H9 (cell line): ENCODE measurements around the gene CDKN3. TPM values are rescaled to one million over a fixed set of nuclear protein-coding genes. Genes with fewer than 3 reads are reported as not detected.

Experiments used
- DNase-seq: peaks from one replicate; pipeline ENCODE4 v3.0.0-alpha.2; 2017
- H2AFZ ChIP-seq: one replicate; pipeline ENCODE4 v1.6.1; 2013; ENCODE audit warnings: mild to moderate bottlenecking, low read length, control low read depth, moderate library complexity
- H2AK5ac ChIP-seq: 2 replicates; pipeline ENCODE4 v1.6.1; 2013; ENCODE audit warnings: low read length, control low read depth, mixed read lengths; ENCODE audit not compliant: insufficient read length
- H2BK120ac ChIP-seq: one replicate; pipeline ENCODE4 v1.6.1; 2013; ENCODE audit warnings: low read depth, mild to moderate bottlenecking, low read length, control low read depth, inconsistent platforms; ENCODE audit not compliant: poor library complexity, severe bottlenecking
- H2BK12ac ChIP-seq: 2 replicates; pipeline ENCODE4 v1.6.1; 2013; ENCODE audit warnings: low read length, control low read depth, mixed read lengths, low read depth; ENCODE audit not compliant: insufficient read length
- H2BK15ac ChIP-seq: 2 replicates; pipeline ENCODE4 v1.6.1; 2013; ENCODE audit warnings: low read depth, low read length, control low read depth
- H2BK20ac ChIP-seq: one replicate; pipeline ENCODE4 v1.6.1; 2013; ENCODE audit warnings: low read depth, mild to moderate bottlenecking, low read length, control low read depth, inconsistent platforms; ENCODE audit not compliant: poor library complexity, severe bottlenecking
- H2BK5ac ChIP-seq: 2 replicates; pipeline ENCODE4 v1.6.1; 2013; ENCODE audit warnings: low read length, control low read depth, mixed read lengths; ENCODE audit not compliant: insufficient read length
- H3K14ac ChIP-seq: 2 replicates; pipeline ENCODE4 v1.6.1; 2013; ENCODE audit warnings: low read length, control low read depth; ENCODE audit not compliant: insufficient read depth
- H3K18ac ChIP-seq: 2 replicates; pipeline ENCODE4 v1.6.1; 2013; ENCODE audit warnings: low read depth, mild to moderate bottlenecking, mixed read lengths, low read length, control low read depth; ENCODE audit not compliant: insufficient read length
- H3K23ac ChIP-seq: 2 replicates; pipeline ENCODE4 v1.6.1; 2013; ENCODE audit warnings: low read length, control low read depth, mixed read lengths, low read depth; ENCODE audit not compliant: insufficient read length
- H3K23me2 ChIP-seq: 2 replicates; pipeline ENCODE4 v1.6.1; 2013; ENCODE audit warnings: low read depth, mild to moderate bottlenecking, mixed read lengths, low read length, control low read depth; ENCODE audit not compliant: insufficient read length, poor library complexity, severe bottlenecking
- H3K27ac ChIP-seq: 2 replicates; pipeline ENCODE4 v1.5.1; 2013; ENCODE audit warnings: low read length, control low read depth, mixed read lengths, low read depth; ENCODE audit not compliant: insufficient read length
- H3K27me3 ChIP-seq: 2 replicates; pipeline ENCODE4 v1.6.1; 2013; ENCODE audit warnings: low read length, control low read depth, inconsistent platforms; ENCODE audit not compliant: insufficient read depth
- H3K4ac ChIP-seq: 2 replicates; pipeline ENCODE4 v1.6.1; 2013; ENCODE audit warnings: low read depth, mild to moderate bottlenecking, control low read depth, inconsistent platforms, low read length, moderate library complexity
- H3K4me1 ChIP-seq: 2 replicates; pipeline ENCODE4 v1.6.1; 2013; ENCODE audit warnings: low read length, control low read depth, inconsistent platforms; ENCODE audit not compliant: insufficient read depth
- H3K4me2 ChIP-seq: 2 replicates; pipeline ENCODE4 v1.6.1; 2013; ENCODE audit warnings: low read length, control low read depth, mixed read lengths; ENCODE audit not compliant: insufficient read length, insufficient read depth
- H3K56ac ChIP-seq: 2 replicates; pipeline ENCODE4 v1.6.1; 2013; ENCODE audit warnings: low read depth, mild to moderate bottlenecking, mixed read lengths, low read length, control low read depth; ENCODE audit not compliant: insufficient read length
- H3K79me1 ChIP-seq: 2 replicates; pipeline ENCODE4 v1.6.1; 2013; ENCODE audit warnings: low read depth, mild to moderate bottlenecking, moderate library complexity, low read length, control low read depth, inconsistent platforms; ENCODE audit not compliant: insufficient read depth, poor library complexity, severe bottlenecking
- H3K79me2 ChIP-seq: 2 replicates; pipeline ENCODE4 v1.6.1; 2013; ENCODE audit warnings: low read length, control low read depth, inconsistent platforms; ENCODE audit not compliant: insufficient read depth
- H3K9ac ChIP-seq: 2 replicates; pipeline ENCODE4 v1.6.1; 2013; ENCODE audit warnings: low read length, control low read depth, mixed read lengths; ENCODE audit not compliant: insufficient read length; ENCODE audit errors: extremely low read depth
- H3K9me3 ChIP-seq: one replicate; pipeline ENCODE4 v1.6.1; 2013; ENCODE audit warnings: low read depth, low read length, inconsistent platforms; ENCODE audit not compliant: control insufficient read depth
- H3T11ph ChIP-seq: one replicate; pipeline ENCODE4 v1.6.1; 2013; ENCODE audit warnings: mild to moderate bottlenecking, low read length, control low read depth, inconsistent platforms
- H4K20me1 ChIP-seq: one replicate; pipeline ENCODE4 v1.6.1; 2013; ENCODE audit not compliant: control insufficient read depth, insufficient read length, insufficient read depth
- H4K5ac ChIP-seq: 2 replicates; pipeline ENCODE4 v1.6.1; 2013; ENCODE audit warnings: low read depth, mild to moderate bottlenecking, mixed read lengths, low read length, control low read depth; ENCODE audit not compliant: insufficient read length
- H4K8ac ChIP-seq: replicated peaks from 2 replicates; pipeline ENCODE4 v1.6.1; 2013; ENCODE audit warnings: low read length, control low read depth, mixed read lengths, low read depth; ENCODE audit not compliant: insufficient read length
- H4K91ac ChIP-seq: 2 replicates; pipeline ENCODE4 v1.6.1; 2013; ENCODE audit warnings: low read depth, mild to moderate bottlenecking, moderate library complexity, mixed read lengths, low read length, control low read depth; ENCODE audit not compliant: insufficient read length
- H3K27ac Mint-ChIP-seq, 3 experiments: 2 replicates in 2 of 3; 3 replicates in 1 of 3; pipeline ENCODE4 v1.8.0; 2020 to 2021; ENCODE audit warnings: mixed read lengths in 3 of 3, mild to moderate bottlenecking in 1 of 3, moderate library complexity in 1 of 3
- H3K27me3 Mint-ChIP-seq: 2 replicates; pipeline ENCODE4 v1.8.0; 2021; ENCODE audit warnings: low read depth, mild to moderate bottlenecking, moderate library complexity, mixed read lengths
- H3K36me3 Mint-ChIP-seq, 3 experiments: 2 replicates in 2 of 3; 3 replicates in 1 of 3; pipeline ENCODE4 v1.8.0; 2020 to 2021; ENCODE audit warnings: low read depth in 3 of 3, mixed read lengths in 3 of 3; ENCODE audit not compliant: insufficient read depth in 1 of 3
- H3K4me1 Mint-ChIP-seq, 2 experiments: 2 replicates each; pipeline ENCODE4 v1.8.0; 2020; ENCODE audit warnings: mixed read lengths in 2 of 2
- H3K4me3 Mint-ChIP-seq, 2 experiments: 2 replicates in 1 of 2; 3 replicates in 1 of 2; pipeline ENCODE4 v1.8.0; 2020 to 2021; ENCODE audit warnings: mild to moderate bottlenecking in 2 of 2, mixed read lengths in 2 of 2, moderate library complexity in 1 of 2
- H3K9me3 Mint-ChIP-seq, 2 experiments: 2 replicates in 1 of 2; 3 replicates in 1 of 2; pipeline ENCODE4 v1.8.0; 2020; ENCODE audit warnings: mild to moderate bottlenecking in 2 of 2, mixed read lengths in 2 of 2, moderate library complexity in 1 of 2
- WGBS: extraction: QIAGEN DNeasy Blood & Tissue Kit; methylation state at CpG from one replicate; pipeline ENCODE4 v1.1.7; 2013; ENCODE audit warnings: missing lambda C conversion rate, low lambda C conversion rate, mixed read lengths; ENCODE audit not compliant: insufficient read length; ENCODE audit errors: extremely low coverage; 5-methylcytosine and 5-hydroxymethylcytosine counted together
- total RNA-seq: library from RNA; stranded (reverse); gene quantifications from 2 replicates; pipeline ENCODE4 v1.2.1, GENCODE V29; 2021
- TF ChIP-seq, protein P1 (sequence below): fragments of 200-600 bp; sonication (generic); conservative IDR thresholded peaks from 3 replicates; pipeline ENCODE4 v1.8.0; 2021; ENCODE audit warnings: antibody characterized with exemption, mild to moderate bottlenecking

Gene CDKN3
- total RNA-seq, 1 experiment from 2014 or later: 45.9 TPM

DNA sequence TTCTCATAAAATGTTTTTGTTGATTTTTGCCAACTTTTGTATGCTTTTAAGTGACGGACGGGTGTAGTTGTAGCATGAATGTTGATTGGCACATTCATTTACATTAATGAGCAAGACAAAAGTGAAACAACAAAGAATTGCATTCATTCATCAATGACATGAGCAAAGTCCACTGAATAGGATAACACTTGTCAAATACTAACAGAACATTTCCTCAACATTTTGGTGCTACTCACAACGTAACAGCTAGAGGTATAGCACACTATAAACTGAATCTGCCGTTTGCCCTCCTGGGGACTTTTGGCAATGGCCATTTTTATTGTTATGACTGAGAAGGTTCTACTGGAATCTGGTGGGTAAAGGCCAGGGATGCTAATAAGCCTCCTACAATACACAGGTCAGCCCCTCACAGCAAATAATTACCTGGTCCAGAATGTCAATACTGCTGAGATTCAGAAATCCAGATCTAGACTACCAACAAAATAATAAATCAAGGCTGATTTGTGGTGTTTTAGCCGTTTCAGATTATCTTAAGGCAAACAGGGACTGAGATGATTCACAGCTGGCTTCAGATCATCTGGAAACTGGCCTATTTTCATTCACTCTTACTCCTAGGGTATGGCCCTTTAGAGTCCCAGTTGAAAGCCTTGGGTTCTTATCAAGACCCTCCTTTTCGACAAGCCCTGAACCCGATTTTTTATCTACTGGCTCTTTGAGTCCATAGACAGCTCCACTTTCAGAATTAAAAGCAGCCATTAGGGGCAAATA, 22.5 kb upstream of the CDKN3 start:
- DNase-seq: no peak
- peak overlapping the region in 1 of 3 experiments; percentile 30; a peak in 1 of 7 replicates for H3K27ac Mint-ChIP-seq
- Histone ChIP-seq H2AK5ac (no peak overlapping the region), H3K27ac (no peak overlapping the region), H3K56ac (no peak overlapping the region), H3K18ac (no peak overlapping the region), H3K79me1 (no peaks in the 10 kb centered on the region), H3K9me3 (no peaks in the 10 kb centered on the region), H4K91ac (no peak overlapping the region), H2BK120ac (no peak overlapping the region), H2BK12ac (no peak overlapping the region), H4K20me1 (no peaks in the 10 kb centered on the region), H3K4me1 (peaks cover 8% of the 10 kb centered on the region; the same call in 1 of the 2 replicates), H3K23me2 (no peaks in the 10 kb centered on the region), H4K5ac (no peak overlapping the region), H3K27me3 (no peaks in the 10 kb centered on the region), H2AFZ (no peak overlapping the region), H3K4ac (no peak overlapping the region), H2BK15ac (no peak overlapping the region), H3K4me2 (no peak overlapping the region), H3K9ac (no peak overlapping the region), H4K8ac (no peak overlapping the region), H3T11ph (no peak overlapping the region), H3K23ac (no peak overlapping the region), H2BK20ac (no peak overlapping the region), H3K79me2 (no peaks in the 10 kb centered on the region), H2BK5ac (no peak overlapping the region), H3K14ac (no peak overlapping the region)
- H3K4me3 Mint-ChIP-seq: no peak overlapping the region
- peaks cover 3% of the 10 kb centered on the region; the same call in 1 of the 2 replicates for H3K27me3 Mint-ChIP-seq
- no CpG with 5 or more reads among the region's 7 CpGs for WGBS
- H3K9me3 Mint-ChIP-seq: no peaks in the 10 kb centered on the region
- H3K4me1 Mint-ChIP-seq: peaks cover 36 to 39% of the 10 kb centered on the region in 2 experiments
- no peaks in the 10 kb centered on the region for H3K36me3 Mint-ChIP-seq
- TF ChIP-seq, protein P1, sequence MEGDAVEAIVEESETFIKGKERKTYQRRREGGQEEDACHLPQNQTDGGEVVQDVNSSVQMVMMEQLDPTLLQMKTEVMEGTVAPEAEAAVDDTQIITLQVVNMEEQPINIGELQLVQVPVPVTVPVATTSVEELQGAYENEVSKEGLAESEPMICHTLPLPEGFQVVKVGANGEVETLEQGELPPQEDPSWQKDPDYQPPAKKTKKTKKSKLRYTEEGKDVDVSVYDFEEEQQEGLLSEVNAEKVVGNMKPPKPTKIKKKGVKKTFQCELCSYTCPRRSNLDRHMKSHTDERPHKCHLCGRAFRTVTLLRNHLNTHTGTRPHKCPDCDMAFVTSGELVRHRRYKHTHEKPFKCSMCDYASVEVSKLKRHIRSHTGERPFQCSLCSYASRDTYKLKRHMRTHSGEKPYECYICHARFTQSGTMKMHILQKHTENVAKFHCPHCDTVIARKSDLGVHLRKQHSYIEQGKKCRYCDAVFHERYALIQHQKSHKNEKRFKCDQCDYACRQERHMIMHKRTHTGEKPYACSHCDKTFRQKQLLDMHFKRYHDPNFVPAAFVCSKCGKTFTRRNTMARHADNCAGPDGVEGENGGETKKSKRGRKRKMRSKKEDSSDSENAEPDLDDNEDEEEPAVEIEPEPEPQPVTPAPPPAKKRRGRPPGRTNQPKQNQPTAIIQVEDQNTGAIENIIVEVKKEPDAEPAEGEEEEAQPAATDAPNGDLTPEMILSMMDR: no peak
